Ureter (tissue), 1 donor: ENCODE measurements around the gene RIBC2. TPM values are rescaled to one million over a fixed set of nuclear protein-coding genes. Genes with fewer than 3 reads are reported as not detected.
A peak's percentile ranks its signal among the peaks of the same experiment; 100 is the strongest.
"Not testable (repeated sequence)": the region's sequence is repeated elsewhere in the genome, so short reads cannot be mapped to it uniquely, and the experiment has no call there.

Experiments
- DNase-seq: peaks from one replicate; pipeline ENCODE4 v3.0.0-alpha.2; 2020; ENCODE audit warnings: low spot score
- total RNA-seq: library from RNA; stranded (reverse); gene quantifications from one replicate; pipeline ENCODE4 v1.2.4, GENCODE V29; 2023
- donor health status: DM: yes; HTN: yes; CAD: no.

The RIBC2 gene
- total RNA-seq, 1 donor from 2014 or later = 2.1 TPM

DNA sequence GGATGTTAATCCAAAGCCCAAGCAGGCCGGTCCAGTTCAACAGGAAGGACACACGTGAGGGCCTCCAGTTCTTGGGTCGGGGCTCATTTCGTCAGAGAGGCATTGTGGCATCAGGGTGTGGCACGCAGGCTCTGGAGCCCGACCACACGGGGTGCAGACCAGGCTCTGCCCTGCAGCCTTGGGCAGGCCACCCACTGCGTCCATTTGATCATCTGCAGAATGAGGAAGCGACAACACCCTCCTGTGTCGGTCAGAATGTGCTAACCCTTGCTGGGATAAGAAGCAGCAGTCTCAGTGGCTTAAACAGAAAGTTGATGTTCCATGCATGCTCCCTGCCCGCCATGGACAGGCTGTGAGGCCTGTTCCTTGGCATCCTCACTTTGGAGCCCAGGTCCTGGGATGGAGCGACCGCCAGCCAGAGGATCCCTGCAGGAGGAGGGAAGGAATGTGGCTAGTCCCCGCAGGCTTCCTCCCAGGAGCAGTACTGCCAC lies 10.8 kb downstream of the RIBC2 start:
- peak; percentile 78 for DNase-seq

DNA sequence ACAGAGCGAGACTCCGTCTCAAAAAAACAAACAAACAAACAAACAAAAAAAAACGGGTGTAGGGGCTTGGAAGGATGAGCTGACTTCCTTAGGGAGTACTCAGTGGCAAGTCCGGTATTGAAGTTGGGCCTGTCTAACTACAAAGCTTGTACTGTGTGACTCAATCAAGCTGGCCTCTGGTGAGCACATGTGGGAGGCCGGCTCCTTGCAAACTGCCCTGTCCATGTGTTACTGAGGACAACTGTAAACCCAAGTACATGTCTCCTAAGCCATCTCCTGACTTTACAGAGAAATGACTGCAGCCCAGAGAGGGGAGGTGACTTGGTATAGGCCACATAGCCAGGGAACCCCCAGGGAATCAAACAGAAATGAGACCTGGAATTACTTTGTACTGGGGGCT lies 11.6 kb downstream of the RIBC2 start:
- peak; percentile 37 for DNase-seq

DNA sequence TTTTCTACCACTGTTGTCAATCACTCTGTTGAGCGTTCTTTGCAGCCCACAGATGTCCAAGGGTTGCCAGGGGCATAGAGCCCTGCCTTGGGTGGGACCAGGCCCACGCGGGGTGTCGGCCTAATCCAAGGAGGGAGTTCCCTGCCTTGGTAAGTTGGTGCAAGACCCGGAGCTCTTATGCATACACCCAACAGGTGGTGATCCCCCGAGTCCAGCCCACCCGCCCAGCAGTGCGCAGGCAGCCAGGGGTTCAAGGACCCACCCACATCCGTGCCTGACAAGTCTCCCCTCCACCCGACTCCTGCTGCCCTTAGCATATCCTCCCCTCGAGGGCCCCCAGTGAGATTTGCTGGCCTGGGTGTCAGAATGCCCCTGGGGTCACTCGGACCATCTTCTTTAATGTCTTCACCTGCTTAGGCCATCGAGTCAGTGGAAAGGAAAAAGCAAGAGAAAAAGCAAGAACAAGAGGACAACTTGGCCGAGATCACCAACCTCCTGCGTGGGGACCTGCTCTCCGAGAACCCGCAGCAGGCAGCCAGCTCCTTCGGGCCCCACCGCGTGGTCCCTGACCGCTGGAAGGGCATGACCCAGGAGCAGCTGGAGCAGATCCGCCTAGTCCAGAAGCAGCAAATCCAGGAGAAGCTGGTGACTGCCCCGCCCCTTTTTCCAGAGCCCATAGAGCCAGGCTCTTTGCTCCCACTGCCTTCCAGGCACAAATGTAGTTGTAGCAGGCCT lies 12.2 kb downstream of the RIBC2 start:
- peak; percentile 40 for DNase-seq

DNA sequence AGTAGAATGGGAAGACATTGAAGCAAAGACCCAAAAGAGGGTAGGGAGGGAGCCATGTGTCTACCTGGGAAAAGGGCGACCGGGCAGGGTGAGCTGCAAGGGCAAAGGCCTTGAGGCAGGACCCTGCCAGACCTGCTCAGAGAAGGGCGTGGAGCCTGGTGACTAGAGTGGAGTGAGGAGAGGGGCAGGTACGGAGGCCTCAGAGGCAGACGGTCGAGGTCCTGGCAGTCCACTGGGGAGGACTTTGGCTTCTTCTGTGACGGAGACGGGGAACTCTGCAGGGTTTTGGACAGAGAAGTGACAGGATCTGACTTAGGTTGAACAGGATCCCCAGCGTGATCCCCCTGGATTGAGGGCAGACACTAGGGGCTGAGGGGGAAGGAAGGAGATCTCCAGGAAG lies 12.9 kb downstream of the RIBC2 start:
- DNase-seq = peak; percentile 35

DNA sequence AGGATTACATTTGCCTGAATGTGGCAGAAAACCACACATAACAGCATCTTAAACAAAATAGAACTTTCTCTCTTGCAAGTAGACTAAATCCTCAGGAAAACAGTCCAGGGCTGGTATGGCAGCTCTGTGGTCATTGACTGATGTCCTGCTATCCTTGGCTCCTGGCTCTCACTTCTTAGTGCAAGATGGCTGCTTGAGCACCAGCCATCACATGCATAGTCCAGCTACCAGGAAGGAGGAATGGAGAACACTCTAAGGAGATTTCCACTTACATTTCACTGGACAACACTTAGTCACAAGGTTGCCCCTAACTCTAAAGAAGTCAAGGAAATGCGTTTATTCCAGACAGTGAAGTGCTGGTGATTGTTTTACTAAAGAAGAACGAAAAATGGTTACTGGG lies 13.6 kb downstream of the RIBC2 start:
- no peak for DNase-seq

DNA sequence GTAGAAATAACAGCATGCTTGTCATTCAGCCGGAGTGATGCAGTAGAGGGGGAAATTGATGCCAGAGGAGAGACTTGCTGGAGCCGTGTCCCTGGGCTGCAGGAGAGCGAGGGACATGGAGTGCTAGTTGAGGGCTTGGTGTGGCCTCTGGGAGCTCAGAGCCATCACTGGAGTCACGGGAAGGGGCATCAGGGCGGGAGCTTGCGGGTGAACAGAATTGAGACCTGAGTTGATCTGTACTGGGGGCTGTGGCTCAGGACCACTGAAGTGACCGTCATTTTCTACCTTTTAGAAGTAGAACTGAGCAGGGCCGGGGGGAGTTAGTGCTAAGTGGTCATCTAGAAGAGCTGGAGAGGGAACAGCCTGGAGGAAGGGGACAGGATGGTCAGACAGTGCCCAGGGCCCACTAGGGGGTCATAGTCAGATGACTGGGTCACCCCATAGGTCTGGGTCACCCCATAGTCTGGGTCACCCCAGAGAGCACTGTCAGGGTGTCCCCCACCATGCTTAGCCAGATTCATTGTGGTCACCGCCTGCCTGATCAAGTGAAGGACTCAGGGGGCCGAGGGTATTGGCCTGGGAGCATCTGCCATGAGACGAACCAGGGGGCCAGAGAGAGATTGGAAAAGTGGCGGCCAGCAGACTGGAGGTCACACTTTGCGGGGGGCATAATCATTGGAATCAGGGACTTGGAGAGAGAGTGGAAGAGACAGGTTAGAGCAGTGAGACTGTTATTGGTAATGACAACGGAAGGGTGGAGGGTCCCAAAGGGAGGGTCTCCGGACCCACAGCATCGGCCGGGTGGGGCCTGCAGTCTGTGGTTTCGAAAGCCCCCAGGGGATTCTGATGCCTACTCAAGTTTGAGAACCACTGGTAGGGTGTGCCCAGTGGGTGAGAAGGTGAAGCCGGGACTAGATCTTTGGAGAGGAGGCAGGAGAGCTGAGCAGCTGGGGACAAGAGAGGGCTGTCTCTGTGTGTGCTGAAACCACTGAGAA lies 15.2 kb downstream of the RIBC2 start:
- DNase-seq = peak; percentile 39

DNA sequence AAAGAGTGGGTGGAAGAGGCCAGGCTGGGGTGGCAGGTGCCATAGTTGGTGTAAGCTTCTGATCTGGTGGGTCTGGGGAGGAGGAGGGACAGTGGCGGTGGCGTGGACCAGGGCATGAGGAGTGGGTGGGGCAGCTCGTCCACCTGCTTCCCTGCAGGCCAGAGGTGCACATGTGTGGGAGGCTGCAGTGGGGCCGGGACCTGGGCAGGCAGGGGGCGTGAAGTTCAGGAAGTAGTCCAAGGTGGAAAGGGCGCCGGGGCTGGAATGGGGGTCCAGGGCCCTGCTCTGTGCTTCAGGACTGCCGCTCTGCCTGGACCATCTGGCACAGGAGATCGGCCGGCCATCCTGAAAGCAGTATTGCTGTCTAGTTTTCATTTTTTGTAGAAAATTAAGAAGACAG lies 15.9 kb downstream of the RIBC2 start:
- DNase-seq = peak; percentile 36

DNA sequence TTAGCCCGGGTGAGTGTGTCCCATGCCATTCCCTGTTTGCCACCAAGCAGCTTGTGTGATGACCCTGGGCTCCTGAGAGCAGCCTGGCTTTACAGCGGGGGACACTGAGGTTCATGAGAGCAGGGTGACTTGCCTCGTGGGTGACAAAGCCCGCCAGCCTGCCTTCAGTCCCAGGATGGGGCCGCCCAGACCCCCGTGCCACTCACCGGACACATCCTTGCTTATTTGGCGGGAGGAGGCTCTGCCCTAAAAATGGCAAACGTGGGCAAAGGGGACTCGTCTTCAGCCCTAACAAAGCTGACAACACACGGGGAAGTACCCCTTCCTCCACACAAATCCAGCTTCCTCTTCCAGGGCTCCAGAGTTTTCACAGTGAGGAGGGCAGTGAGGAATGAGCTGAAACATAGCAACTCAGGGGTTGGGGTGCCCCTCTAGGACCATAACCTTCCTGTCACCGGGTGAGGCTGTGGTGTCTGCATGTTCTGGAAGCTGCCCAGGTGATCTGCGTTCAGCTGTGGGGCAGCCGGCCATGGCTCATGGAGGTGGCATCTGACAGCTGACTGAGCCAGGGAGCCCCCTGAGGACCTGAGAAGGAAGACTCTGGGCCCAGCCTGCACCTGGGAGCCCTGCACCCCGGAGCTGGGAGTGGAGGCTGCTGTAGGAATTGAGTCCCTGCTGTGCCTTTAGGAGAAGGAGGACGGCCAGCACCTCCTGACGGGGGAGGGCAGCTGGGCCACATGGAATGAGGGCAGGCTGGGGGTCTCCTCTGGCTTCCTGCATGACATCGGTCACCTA lies 16.7 kb downstream of the RIBC2 start:
- DNase-seq = no peak

DNA sequence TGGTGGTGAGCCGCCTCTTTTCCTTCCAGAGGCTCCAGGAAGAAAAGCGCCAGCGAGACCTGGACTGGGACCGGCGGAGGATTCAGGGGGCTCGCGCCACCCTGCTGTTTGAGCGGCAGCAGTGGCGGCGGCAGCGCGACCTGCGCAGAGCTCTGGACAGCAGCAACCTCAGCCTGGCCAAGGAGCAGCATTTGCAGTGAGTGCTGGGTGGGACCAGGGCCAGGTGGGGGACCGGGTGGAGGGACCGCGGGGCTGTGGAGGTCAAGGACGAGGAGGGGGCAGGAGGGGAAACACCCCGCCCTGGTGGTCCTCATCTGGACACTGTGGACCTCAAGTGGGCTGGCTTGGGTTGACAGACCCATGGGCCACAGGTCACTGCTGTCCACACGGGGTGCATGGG lies 17.4 kb downstream of the RIBC2 start:
- no peak for DNase-seq

DNA sequence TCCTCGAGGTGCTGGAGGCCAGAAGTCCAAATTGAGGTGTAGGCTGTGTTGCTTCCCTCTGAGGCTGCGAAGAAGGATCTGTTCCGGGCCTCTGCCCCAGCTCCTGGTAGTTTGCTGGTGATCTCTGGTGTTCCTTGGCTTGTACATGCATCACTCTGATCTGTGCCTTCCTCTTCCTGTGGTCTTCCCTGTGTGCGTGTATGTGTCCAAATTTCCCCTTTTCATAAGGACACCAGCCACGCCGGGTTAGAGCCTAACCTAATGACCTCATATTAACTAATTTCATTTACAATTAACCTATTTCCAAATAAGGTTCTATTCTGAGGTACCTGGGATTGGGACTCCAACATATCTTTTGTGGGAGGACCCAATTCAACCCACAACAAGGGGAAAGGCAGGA lies 21.5 kb downstream of the RIBC2 start:
- no peak for DNase-seq

DNA sequence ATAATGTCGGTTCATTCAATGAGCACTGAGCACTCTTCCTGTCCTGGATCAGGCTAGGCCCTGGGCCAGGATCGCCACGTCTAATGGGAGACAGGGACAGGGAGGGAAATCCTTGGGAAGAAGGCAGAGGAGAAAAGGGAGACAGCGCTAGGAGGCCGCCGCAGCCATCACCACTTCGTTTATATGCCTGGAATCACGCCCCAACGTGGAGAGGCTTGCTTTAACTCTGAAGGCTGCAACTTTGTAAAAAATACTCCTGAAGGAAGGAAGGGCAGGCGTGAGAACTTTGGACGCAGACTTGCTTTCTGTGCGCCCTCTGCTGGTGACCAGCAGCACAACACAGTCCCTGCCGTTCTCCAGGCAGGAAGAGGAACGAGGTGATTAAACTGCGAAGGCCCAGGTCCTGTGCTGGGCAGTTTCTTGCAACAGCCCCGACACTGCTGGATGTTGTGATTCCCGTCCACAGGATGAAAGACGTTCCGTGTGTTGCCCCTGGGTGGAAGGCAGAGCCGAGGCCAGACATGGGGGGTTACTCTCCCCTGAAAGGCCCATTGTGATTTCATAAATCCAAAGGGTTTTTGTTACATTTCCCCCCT lies 22.1 kb downstream of the RIBC2 start:
- peak; percentile 93 for DNase-seq

DNA sequence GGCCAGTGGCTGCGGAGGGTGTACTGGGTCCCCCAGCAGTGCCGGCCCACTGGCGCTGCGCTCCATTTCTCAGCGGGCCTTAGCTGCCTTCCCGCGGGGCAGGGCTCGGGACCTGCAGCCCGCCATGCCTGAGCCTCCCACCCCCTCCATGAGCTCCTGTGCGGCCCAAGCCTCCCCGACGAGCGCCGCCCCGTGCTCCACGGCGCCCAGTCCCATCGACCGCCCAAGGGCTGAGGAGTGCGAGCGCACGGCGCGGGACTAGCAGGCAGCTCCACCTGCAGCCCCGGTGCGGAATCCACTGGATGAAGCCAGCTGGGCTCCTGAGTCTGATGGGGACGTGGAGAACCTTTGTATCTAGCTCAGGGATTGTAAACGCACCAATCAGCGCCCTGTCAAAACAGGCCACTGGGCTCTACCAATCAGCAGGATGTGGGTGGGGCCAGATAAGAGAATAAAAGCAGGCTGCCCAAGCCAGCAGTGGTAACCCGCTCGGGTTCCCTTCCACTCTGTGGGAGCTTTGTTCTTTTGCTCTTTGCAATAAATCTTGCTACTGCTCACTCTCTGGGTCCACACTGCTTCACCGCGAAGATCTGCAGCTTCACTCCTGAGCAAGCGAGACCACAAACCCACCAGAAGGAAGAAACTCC lies 23.5 kb downstream of the RIBC2 start:
- not testable (repeated sequence) for DNase-seq

DNA sequence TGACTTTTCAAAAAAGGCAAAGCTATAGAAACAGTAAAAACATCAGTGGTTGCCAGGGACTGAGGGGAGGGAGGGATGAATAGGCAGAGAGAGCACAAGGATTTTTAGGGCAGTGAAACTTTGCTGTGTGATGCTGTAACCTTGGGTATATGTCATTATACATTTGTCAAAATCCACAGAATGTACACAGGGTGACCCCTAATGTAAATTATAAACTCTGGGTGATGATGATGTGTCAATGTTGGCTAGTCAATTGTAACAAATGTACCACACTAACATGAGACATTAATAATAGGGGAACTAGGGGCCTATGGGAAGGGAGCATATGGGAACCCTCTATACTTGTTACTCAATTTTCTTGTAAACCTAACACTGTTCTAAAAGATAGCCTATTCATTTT lies 24.8 kb downstream of the RIBC2 start:
- DNase-seq = no peak

DNA sequence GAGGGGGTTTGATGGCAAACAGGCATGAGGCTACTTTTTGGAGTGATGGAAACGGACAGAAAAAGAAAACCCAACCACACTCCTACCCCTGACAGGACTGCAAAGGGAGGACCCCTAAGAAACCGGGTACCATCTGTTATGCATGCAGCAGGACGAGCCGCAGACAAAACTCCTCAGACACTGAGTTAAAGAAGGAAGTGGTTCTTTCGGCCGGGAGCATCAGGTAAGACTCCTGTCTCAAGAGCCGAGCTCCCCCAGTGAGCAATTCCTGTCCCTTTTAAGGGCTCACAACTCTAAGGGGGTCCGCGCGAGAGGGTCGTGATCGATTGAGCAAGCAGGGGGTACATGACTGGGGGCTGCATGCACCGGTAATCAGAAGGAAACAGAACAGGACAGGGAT lies 27.2 kb downstream of the RIBC2 start:
- DNase-seq = not testable (repeated sequence)

DNA sequence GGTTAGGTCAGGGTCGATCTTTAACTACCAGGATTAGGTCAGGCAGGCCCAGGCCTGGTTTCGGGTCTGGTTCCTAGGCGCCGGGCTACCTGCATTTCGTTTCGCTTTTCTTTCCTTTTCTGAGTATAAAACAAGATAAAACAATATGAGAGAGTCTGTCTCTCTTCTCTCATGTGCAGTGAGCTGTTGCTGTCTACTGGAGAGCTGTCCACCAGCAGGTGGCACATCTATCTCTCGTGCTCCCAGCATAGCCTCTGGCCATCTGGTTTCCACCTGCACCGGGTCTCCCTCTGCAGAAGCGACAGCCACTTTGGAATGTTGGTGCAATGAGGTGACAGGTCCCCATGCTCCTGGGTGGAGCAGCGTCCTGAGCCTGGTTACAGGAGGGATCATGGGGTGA lies 27.6 kb downstream of the RIBC2 start:
- DNase-seq = peak; percentile 75

DNA sequence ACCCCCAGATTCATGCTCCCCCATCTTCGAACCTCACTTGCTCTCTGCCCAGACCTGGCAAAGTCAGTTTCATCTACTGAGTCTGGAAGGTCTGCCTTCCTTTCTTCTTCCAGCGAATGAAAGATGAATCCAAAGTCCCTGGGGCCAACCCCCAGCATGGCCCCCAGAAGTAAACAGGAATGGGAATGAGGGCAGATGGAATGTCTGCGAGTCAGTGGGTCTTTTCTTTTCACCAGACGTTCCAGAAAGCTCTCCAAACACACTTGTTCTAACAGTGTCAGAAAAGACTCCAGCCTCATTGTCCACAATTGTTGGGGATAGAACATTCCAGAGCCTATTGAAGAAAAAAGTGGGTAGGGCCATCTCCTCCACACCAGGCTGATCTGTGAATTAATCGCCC lies 28.6 kb downstream of the RIBC2 start:
- no peak for DNase-seq

DNA sequence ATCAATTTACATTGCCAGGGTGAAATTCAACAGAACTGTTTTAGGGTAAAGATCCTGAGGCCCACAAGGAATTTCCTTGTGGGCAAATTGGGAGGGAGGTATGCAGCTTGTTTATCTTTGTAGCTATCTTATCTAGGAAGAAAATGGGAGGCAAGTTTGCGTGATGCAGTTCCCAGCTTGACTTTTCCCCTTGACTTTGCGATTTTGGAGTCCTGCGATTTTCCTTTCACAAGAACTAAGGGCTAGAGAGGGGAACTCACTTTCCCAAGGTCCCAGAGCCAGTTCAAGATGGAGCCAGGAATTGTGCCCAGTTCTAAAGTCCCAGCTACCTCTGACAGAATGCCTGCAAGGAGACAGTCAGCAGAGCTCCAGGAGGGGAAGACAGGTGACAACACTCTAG lies 30.7 kb downstream of the RIBC2 start:
- DNase-seq = no peak

DNA sequence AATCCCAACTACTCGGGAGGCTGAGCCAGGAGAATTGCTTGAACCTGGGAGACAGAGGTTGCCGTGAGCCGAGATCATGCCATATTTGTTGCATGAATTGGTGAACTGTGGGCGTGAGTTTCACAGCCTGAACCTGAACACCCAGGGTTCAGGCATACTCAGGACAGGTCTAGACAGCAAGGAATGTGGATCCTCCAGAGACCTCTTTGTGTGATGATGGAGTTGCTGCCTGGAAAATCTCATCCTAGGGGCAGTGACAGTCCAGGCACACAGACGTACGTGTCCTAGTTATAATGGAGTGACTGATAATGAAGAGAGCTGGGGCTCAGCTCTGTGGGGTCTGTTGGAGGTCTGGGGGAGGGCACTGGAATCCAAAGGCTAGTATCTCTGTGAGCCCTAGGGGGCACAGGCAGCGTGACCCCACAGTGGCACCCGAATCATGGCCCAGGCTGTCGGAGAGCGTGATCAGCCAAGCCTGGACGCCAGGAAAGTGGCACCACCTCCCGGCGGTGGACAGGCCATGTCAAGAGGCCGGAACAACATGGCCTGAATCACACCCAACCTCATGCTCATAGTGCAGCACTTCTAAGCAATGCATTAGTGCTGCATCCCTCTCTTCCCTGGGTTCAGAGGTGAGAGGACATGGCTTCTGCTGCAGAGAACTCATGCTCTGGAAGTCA lies 31.7 kb downstream of the RIBC2 start:
- DNase-seq = no peak

DNA sequence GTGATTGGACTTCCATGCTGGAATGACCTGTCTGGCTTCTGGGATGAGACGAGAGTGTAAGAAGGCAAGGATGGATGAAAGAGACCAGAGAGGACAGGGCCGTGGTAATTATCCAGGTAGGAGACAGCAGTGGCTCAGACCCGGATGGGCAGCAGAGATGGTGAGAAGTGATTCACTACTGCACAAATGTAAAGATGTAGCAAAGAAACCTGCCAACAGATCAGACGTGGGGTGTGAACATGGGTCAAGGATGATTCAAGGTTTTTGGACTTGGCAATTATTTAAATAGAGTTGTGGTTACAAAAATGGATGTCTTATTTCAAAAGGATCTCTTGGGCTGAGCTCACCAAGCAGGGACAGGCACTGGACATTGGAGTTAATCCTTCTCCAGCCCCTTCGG lies 32.7 kb downstream of the RIBC2 start:
- no peak for DNase-seq

DNA sequence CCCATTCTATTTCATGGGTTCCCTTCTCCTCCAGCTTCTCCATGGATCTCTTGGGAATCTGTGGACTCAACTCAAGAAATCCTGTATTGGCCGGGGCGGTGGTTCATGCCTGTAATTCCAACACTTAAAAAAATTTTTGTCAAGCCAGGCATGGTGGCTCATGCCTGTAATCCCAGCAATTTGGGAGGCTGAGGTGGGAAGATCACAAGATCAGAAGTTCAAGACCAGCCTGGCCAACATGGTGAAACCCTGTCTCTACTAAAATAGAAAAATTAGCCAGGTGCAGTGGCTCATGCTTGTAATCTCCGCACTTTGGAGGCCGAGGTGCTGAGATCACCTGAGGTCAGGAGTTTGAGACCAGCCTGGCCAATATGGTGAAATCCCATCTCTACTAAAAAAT lies 34.1 kb downstream of the RIBC2 start:
- not testable (repeated sequence) for DNase-seq
